Measurements from ENCODE around the gene COX7B2.

The COX7B2 gene
- total RNA-seq, result 0 reads per million in 2 donors

DNA sequence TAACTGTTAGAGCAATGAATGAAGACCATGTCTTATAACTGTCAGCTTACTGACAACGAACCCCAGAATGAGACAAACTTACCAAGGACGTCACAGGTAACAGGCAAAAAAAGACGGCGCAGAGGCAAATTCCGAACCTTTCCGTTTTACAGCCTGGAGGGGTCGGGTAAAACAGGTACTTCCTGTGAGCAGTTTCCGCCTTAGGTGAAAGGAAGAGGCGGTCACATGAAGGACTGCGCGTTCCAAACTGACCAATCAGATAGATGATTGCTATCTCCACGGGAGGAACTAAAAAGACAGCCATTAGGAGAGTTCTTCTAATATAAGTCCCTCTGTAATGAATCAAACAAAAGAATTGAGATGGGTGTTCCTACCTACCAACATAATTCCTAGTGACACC, at the start of gene COX7B2:
Gene COX7B2, minus strand, starts transcription at position 168 of the 400 bp plus-strand sequence. CDS start 174,053 bp downstream, outside the sequence.
- DNase-seq, result no peak

- DNase-seq, result no peak
These were observed 47.4 kb upstream of the COX7B2 start for GRCh38 chr4:46956451-46956850.

- DNase-seq, result no peak
These were observed 46.6 kb upstream of the COX7B2 start for GRCh38 chr4:46955601-46956000.

DNA sequence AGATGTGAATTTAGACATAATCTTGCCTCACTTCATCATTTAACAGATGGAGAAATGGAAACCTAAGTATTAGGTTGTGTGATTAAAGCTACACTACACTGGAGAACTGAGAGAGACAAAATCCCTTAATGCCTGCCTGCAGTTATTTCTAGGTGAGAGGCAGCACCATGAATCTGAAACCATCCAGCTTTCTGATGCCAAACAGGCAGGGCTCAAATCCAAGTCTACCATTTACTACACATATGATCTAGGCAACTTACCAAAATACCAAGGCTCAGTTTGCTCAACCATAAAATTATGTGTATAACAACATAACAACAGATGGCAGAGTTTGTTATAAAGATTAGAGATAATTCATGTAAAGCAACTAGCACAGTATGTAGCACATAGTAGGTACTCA, 45.6 kb upstream of the COX7B2 start:
- no peak for DNase-seq

DNA sequence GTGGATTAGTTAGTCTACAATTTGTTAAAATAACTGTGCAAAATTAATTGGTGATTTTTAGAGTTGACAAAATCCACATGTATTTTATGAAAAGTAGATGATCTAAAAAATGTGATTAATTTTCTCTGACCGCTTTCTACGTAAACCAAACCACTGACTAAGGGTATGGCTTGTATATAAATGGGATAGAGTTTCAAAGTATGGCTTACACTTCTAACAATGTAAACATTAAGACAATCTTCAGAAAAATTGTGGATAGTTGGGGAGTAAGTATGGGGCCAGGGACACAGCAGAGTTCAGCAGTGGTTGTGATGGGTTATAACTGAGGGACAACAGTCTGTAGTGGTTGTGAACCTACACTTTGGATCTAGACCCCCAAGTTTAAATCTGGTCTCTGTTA, 44.5 kb upstream of the COX7B2 start:
- DNase-seq, result no peak

GRCh38 chr4:46952451-46952850, 43.4 kb upstream of the COX7B2 start:
- DNase-seq, result no peak

DNA sequence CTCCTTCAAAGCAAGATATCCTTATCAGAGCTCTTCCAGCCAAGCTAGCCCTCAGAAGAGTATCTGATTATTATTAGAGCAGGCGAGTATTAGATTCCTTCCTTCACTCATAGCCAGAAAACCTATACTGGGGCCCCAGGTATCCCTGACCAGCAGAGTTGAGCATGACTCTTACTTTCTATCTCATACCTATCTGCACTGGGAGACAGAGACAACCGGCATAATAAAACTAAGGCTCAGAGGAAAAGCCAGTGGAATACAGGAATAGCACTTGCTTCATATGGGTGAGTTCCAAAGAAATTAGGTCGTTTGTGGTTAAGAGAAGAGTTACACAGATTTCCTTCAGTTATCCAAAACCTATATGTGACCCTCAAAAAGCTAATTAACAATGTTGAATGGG, 41.8 kb upstream of the COX7B2 start:
- DNase-seq, result no peak

- DNase-seq, result no peak
These were observed 40.8 kb upstream of the COX7B2 start for GRCh38 chr4:46949822-46950221.

GRCh38 chr4:46947541-46947940, 38.5 kb upstream of the COX7B2 start:
- DNase-seq, result no peak

DNA sequence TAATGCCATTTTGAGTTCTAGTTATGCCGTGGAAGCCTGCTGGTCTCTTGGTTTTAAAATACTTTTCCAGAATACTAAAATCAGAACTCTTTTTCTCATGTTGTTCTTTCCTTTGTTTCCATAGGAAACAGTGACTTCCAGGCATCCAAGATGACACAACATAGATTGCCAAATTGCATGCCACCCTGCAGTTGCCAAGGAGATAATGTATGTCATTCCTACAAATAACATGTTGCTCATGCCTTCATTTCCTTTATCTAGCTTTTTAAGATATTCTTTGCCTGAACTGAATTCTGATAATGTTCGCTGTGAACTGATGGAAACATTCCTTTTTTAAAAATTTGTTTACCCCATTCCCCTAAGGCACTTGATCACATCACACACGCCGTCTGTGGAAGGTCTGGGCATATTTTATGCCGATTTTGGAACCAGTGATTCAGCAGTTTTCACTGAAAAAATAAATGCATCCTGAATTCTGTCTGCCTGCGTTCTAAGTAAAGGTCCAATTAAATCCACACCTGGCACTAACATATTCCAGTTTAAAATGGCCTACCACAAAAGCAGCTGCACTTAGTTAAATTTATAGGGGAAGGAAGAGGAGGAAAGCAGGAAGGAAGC, 38.0 kb upstream of the COX7B2 start:
- no peak for DNase-seq

GRCh38 chr4:46945062-46945461, 36.0 kb upstream of the COX7B2 start:
- DNase-seq, result no peak

DNA sequence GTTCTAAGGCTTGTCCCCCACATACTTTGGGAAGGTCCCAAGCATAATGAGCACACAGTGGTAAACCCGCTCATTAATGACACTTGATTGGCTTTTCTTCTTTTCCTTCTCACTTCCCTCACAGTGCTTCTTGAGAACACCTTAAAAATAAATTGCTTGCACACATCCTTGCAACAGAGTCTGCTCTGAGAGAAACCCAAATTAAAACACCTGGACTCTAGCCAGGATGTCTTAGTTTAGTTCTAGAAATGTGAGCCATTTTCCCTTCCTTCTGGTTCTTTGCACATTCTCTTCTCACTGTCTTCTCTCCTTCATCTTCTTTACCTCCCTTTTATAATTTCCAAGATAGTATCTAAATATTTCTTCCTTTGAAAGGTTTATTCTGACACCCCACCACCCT, 35.3 kb upstream of the COX7B2 start:
- no peak for DNase-seq

DNA sequence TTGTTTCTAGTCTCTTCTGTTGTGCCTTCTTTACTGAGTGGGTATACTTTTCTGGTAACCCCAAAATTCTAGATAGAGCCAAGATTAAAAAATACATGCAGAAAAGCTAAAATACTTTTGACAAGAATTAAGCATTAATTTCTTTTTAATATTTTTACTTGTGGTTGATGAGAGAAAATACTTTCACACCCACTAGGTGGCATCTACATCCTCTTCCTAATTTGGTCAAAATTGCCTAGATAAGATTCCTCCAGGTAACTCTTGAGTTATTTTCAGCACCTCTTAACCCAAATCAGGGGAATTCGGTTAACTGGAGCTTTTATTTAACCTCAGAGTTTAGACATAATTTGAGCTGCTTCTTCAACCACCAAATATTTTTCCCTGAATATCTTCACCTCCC, 28.4 kb upstream of the COX7B2 start:
- DNase-seq, result no peak

GRCh38 chr4:46934726-46935125, 25.7 kb upstream of the COX7B2 start:
- DNase-seq, result no peak

- DNase-seq, result no peak
These were observed 24.6 kb upstream of the COX7B2 start for GRCh38 chr4:46933686-46934085.

GRCh38 chr4:46931981-46932380, 22.9 kb upstream of the COX7B2 start:
- no peak for DNase-seq

DNA sequence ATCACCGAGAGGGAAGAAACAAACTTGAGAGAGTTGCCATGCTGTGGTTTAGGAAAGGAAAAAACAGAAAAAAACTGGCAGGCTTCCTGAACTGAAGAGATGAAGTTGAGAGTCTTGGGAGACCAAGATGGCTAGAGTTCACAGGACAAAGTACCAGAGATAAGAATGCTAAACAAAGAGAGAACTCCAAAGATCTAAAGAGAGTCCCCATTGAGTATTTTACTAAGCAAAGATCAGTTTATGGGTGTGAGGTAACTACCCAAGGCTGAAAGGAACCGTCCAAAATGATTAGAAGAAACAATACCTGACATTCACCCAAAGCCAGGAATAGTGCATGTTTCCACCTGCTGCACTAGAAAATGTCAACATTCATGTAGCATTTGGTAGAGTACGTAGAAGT, 21.8 kb upstream of the COX7B2 start:
- no peak for DNase-seq

GRCh38 chr4:46927201-46927600, 18.2 kb upstream of the COX7B2 start:
- DNase-seq, result no peak

- no peak for DNase-seq
These were observed 15.9 kb upstream of the COX7B2 start for GRCh38 chr4:46924789-46925529.

DNA sequence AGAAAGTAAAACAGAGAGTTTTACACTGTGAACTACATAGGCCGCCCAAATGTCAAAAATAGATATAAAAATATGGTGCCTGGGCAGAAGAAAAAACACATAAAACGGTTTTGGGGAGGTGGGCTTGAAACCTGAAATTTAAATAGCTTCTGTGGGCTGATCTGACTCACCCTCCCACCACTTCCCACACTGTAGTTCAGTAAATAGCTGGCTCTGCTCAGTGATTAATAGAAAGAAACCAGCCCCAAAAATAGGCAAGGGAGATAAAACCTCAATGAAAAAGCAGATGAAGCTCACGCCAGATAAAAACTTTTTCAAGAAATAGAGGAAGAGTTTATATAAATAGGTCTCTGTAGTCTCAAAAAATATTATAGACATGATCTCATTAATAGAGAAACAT, 13.2 kb upstream of the COX7B2 start:
- DNase-seq, result no peak

GRCh38 chr4:46908148-46908547, 897 bp downstream of the COX7B2 start:
- no peak for DNase-seq

GRCh38 chr4:46900082-46900481, 9.0 kb downstream of the COX7B2 start:
- DNase-seq, result no peak

- DNase-seq, result no peak
These were observed 14.2 kb downstream of the COX7B2 start for GRCh38 chr4:46894826-46895225.

DNA sequence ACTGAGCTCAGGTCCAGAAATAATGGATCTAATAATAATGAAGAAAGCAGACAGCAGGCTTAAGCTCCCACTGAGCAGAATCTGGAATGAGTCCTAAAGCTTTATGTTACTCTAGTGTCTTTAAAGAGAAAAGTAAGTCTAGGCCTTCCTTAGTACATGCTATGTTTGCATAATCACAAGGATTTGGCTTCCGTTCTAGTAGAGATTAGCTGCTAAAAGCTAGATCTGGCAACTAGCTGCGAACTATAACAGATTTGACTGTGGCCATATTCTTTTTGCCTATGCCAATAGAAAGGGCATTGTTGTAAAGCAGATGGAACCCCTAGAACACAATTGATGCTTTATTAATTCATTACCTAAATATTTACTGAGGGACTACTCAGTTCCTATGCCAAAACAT, 19.0 kb downstream of the COX7B2 start:
- no peak for DNase-seq

- DNase-seq, result no peak
These were observed 19.6 kb downstream of the COX7B2 start for GRCh38 chr4:46889410-46889809.
